ENCODE results near the gene ADCY1.

The ADCY1 gene

GRCh38 chr7:45685619-45686240 is 111.6 kb downstream of the ADCY1 start:
- Histone ChIP-seq H3K36me3 (ENCODE audit: insufficient read depth, low read length) (no peaks in the 10 kb centered on the region), H3K4me1 (ENCODE audit: insufficient read depth, low read length) (no peaks in the 10 kb centered on the region), H3K9ac (ENCODE audit: low read depth, low read length) (no peak overlapping the region), H3K9me3 (ENCODE audit: control insufficient read depth, insufficient read depth, low read length) (no peaks in the 10 kb centered on the region)

GRCh38 chr7:45686441-45687184 is 112.4 kb downstream of the ADCY1 start:
- Histone ChIP-seq H3K36me3 (ENCODE audit: insufficient read depth, low read length) (no peaks in the 10 kb centered on the region), H3K4me1 (ENCODE audit: insufficient read depth, low read length) (no peaks in the 10 kb centered on the region), H3K9me3 (ENCODE audit: control insufficient read depth, insufficient read depth, low read length) (no peaks in the 10 kb centered on the region), H3K9ac (ENCODE audit: low read depth, low read length) (no peak overlapping the region)

GRCh38 chr7:45687185-45687560 is 113.0 kb downstream of the ADCY1 start:
- Histone ChIP-seq H3K36me3 (ENCODE audit: insufficient read depth, low read length) (no peaks in the 10 kb centered on the region), H3K9ac (ENCODE audit: low read depth, low read length) (no peak overlapping the region), H3K9me3 (ENCODE audit: control insufficient read depth, insufficient read depth, low read length) (no peaks in the 10 kb centered on the region), H3K4me1 (ENCODE audit: insufficient read depth, low read length) (no peaks in the 10 kb centered on the region)

GRCh38 chr7:45687721-45688120 is 113.6 kb downstream of the ADCY1 start:
- Histone ChIP-seq H3K36me3 (ENCODE audit: insufficient read depth, low read length) (no peaks in the 10 kb centered on the region; the same call in 1 of the 2 replicates), H3K9me3 (ENCODE audit: control insufficient read depth, insufficient read depth, low read length) (no peaks in the 10 kb centered on the region), H3K4me1 (ENCODE audit: insufficient read depth, low read length) (no peaks in the 10 kb centered on the region), H3K9ac (ENCODE audit: low read depth, low read length) (no peak overlapping the region)

GRCh38 chr7:45688382-45688781 is 114.2 kb downstream of the ADCY1 start:
- Histone ChIP-seq H3K36me3 (ENCODE audit: insufficient read depth, low read length) (no peaks in the 10 kb centered on the region; the same call in 1 of the 2 replicates), H3K9ac (ENCODE audit: low read depth, low read length) (no peak overlapping the region), H3K4me1 (ENCODE audit: insufficient read depth, low read length) (no peaks in the 10 kb centered on the region), H3K9me3 (ENCODE audit: control insufficient read depth, insufficient read depth, low read length) (no peaks in the 10 kb centered on the region)

GRCh38 chr7:45689011-45689796 is 115.0 kb downstream of the ADCY1 start:
- H3K9me3 ChIP-seq (ENCODE audit: control insufficient read depth, insufficient read depth, low read length): no peaks in the 10 kb centered on the region
- no peaks in the 10 kb centered on the region for H3K4me1 ChIP-seq (ENCODE audit: insufficient read depth, low read length)
- no peak overlapping the region for H3K9ac ChIP-seq (ENCODE audit: low read depth, low read length)
- H3K36me3 ChIP-seq (ENCODE audit: insufficient read depth, low read length): no peaks in the 10 kb centered on the region; the same call in 1 of the 2 replicates

GRCh38 chr7:45689797-45690761 is 115.9 kb downstream of the ADCY1 start:
- Histone ChIP-seq H3K4me1 (ENCODE audit: insufficient read depth, low read length) (no peaks in the 10 kb centered on the region), H3K36me3 (ENCODE audit: insufficient read depth, low read length) (no peaks in the 10 kb centered on the region; the same call in 1 of the 2 replicates), H3K9me3 (ENCODE audit: control insufficient read depth, insufficient read depth, low read length) (no peaks in the 10 kb centered on the region), H3K9ac (ENCODE audit: low read depth, low read length) (no peak overlapping the region)

- no peaks in the 10 kb centered on the region; the same call in 1 of the 2 replicates for H3K36me3 ChIP-seq (ENCODE audit: insufficient read depth, low read length)
- no peak overlapping the region for H3K9ac ChIP-seq (ENCODE audit: low read depth, low read length)
- no peaks in the 10 kb centered on the region for H3K4me1 ChIP-seq (ENCODE audit: insufficient read depth, low read length)
- H3K9me3 ChIP-seq (ENCODE audit: control insufficient read depth, insufficient read depth, low read length): no peaks in the 10 kb centered on the region
Measured at GRCh38 chr7:45690762-45691150, 116.6 kb downstream of the ADCY1 start.

- Histone ChIP-seq H3K4me1 (ENCODE audit: insufficient read depth, low read length) (no peaks in the 10 kb centered on the region), H3K9me3 (ENCODE audit: control insufficient read depth, insufficient read depth, low read length) (no peaks in the 10 kb centered on the region), H3K36me3 (ENCODE audit: insufficient read depth, low read length) (no peaks in the 10 kb centered on the region; the same call in 1 of the 2 replicates), H3K9ac (ENCODE audit: low read depth, low read length) (no peak overlapping the region)
Measured at GRCh38 chr7:45691155-45691656, 117.0 kb downstream of the ADCY1 start.

- no peaks in the 10 kb centered on the region for H3K9me3 ChIP-seq (ENCODE audit: control insufficient read depth, insufficient read depth, low read length)
- no peak overlapping the region for H3K9ac ChIP-seq (ENCODE audit: low read depth, low read length)
- H3K36me3 ChIP-seq (ENCODE audit: insufficient read depth, low read length): no peaks in the 10 kb centered on the region; the same call in 1 of the 2 replicates
- no peaks in the 10 kb centered on the region for H3K4me1 ChIP-seq (ENCODE audit: insufficient read depth, low read length)
Measured at GRCh38 chr7:45692031-45692430, 117.9 kb downstream of the ADCY1 start.

GRCh38 chr7:45695249-45695995 is 121.3 kb downstream of the ADCY1 start:
- no peaks in the 10 kb centered on the region for H3K9me3 ChIP-seq (ENCODE audit: control insufficient read depth, insufficient read depth, low read length)
- no peak overlapping the region for H3K9ac ChIP-seq (ENCODE audit: low read depth, low read length)
- H3K4me1 ChIP-seq (ENCODE audit: insufficient read depth, low read length): no peaks in the 10 kb centered on the region
- H3K36me3 ChIP-seq (ENCODE audit: insufficient read depth, low read length): no peaks in the 10 kb centered on the region; the same call in 1 of the 2 replicates

- Histone ChIP-seq H3K36me3 (ENCODE audit: insufficient read depth, low read length) (no peaks in the 10 kb centered on the region; the same call in 1 of the 2 replicates), H3K9me3 (ENCODE audit: control insufficient read depth, insufficient read depth, low read length) (no peaks in the 10 kb centered on the region), H3K9ac (ENCODE audit: low read depth, low read length) (no peak overlapping the region), H3K4me1 (ENCODE audit: insufficient read depth, low read length) (no peaks in the 10 kb centered on the region)
Measured at GRCh38 chr7:45696476-45696875, 122.3 kb downstream of the ADCY1 start.

- Histone ChIP-seq H3K9me3 (ENCODE audit: control insufficient read depth, insufficient read depth, low read length) (no peaks in the 10 kb centered on the region), H3K4me1 (ENCODE audit: insufficient read depth, low read length) (no peaks in the 10 kb centered on the region), H3K9ac (ENCODE audit: low read depth, low read length) (no peak overlapping the region), H3K36me3 (ENCODE audit: insufficient read depth, low read length) (no peaks in the 10 kb centered on the region)
Measured at GRCh38 chr7:45697576-45698136, 123.5 kb downstream of the ADCY1 start.
